HG03469 (cell line): ENCODE data around the gene MIOX.
"Not testable (repeated sequence)": the region's sequence is repeated elsewhere in the genome, so short reads cannot be mapped to it uniquely, and the experiment has no call there.

ENCODE experiments used
- ATAC-seq: cut with Tn5 transposase; IDR thresholded peaks from one replicate; pipeline ENCODE4 v1.9.1; 2021; ENCODE audit warnings: mild to moderate bottlenecking, moderate library complexity, moderate number of reproducible peaks; ENCODE audit not compliant: unreplicated experiment

The MIOX gene

GRCh38 chr22:50527921-50528681 lies 41.4 kb downstream of the MIOX start:
- no peak for ATAC-seq

DNA sequence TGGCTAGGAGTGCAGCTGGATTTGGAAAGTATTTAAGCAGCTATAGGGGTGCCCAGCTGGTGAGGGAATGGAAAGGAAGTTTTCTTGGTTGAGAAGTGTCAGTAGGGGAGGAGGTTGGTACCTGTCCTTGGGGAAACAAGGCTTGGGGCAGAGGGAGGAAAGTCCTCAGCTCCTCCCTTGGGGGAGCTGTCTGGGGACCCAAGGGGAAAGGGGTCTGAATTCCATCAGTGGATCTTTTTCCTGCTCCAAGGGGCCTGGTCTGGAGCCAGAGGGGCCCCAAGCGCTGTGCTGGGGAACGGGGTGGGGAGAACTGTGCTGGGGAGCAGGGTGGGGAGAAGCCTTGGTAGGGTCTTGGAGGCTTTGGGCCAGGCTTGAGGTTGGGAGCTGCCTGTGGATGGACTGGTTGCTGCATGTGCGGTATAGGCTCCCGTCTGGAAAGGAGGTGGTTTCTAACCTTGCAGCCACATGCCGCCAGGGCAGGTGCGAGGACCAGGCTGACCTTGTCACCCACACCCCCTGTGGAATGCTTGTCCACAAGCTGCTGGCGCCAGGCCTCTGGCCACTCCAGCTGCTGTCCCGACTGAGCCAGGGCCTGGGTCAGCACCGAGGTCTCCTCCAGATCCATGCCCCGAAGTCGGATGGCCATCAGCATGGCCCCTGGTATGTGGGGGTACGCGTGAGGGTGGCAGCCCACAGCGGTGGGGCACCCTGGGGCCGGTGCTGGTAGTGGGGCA lies 42.2 kb downstream of the MIOX start:
- no peak for ATAC-seq

- ATAC-seq: no peak
These were observed 42.8 kb downstream of the MIOX start for GRCh38 chr22:50529416-50529896.

DNA sequence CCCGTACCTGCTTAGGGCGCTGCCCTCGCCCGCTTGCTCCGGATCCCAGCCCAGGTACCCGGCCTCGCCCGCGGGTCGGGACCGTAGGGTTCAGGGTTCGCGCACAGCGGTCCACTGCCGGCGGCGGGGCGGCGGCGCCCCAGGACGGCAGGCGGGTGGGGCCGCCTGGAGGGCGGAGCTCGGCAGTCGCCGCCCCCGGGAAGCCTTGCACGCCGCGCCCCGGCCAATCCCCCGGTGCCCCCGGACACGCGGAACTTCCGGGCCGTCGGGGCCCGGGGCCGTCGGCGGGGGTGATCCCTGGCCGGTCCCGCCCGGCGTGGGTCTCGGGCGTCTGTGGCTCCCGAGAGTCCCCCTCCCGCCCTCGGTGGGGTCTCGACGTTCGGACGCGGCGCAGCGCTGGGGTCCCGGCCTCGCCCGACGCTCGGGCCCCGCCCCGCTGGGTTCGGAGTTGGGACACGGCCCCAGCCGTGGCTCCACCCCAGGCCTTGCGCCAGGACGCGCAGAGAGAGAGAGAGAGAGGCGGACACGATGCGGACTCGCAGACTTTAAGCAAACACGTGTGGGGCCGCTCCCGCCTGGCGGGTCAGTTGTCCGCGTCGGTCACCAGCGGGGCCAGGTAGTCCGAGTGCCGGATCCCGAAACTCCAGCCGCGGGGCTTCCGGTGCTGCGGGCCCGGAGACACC lies 43.4 kb downstream of the MIOX start, which contains the start of gene TYMP:
Gene TYMP, minus strand, starts transcription at position 116 of the 683 bp plus-strand sequence. CDS start 303 bp downstream, outside the sequence.
- ATAC-seq: no peak

- no peak for ATAC-seq
These were observed 43.9 kb downstream of the MIOX start for GRCh38 chr22:50530580-50530876.

GRCh38 chr22:50530877-50531545 lies 44.4 kb downstream of the MIOX start:
- ATAC-seq: no peak

GRCh38 chr22:50531546-50531961 lies 44.9 kb downstream of the MIOX start:
- no peak for ATAC-seq

GRCh38 chr22:50531962-50532674 lies 45.5 kb downstream of the MIOX start:
- no peak for ATAC-seq

DNA sequence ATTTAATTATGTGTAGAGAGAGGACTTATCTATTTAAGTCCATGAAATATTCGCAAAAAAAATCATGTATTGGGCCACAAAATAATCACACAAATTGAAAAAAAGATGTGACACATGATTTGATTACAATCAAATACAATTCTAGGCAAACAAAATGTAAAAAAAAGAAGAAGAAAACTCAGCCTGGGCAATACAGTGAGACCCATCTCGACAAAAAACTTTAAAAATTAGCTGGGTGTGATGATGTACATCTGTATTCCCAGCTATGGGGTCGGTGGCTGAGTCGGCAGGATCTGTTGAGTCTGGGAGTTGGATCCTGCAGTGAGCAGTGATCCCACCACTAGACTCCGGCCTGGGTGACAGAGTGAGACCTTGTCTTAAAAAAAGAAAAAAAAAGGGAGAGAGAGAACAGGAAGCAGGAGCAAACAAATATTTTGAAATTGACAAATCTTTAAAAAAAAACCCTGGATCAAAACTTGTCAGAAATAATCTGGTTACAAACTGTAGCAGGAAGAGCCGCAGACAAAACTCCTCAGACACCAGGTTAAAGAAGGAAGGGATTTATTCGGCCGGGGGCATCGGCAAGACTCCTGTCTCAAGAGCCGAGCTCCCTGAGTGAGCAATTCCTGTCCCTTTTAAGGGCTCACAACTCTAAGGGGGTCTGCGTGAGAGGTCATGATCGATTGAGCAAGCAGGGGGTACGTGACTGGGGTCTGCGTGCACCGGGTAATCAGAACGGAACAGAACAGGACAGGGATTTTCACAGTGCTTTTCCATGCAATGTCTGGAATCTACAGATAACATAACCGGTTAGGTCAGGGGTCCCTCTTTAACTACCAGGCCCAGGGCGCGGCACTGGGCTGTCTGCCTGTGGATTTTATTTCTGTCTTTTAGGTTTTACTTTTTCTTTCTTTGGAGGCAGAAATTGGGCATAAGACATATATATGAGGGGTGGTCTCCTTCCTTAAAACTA lies 46.5 kb downstream of the MIOX start:
- ATAC-seq: no peak

DNA sequence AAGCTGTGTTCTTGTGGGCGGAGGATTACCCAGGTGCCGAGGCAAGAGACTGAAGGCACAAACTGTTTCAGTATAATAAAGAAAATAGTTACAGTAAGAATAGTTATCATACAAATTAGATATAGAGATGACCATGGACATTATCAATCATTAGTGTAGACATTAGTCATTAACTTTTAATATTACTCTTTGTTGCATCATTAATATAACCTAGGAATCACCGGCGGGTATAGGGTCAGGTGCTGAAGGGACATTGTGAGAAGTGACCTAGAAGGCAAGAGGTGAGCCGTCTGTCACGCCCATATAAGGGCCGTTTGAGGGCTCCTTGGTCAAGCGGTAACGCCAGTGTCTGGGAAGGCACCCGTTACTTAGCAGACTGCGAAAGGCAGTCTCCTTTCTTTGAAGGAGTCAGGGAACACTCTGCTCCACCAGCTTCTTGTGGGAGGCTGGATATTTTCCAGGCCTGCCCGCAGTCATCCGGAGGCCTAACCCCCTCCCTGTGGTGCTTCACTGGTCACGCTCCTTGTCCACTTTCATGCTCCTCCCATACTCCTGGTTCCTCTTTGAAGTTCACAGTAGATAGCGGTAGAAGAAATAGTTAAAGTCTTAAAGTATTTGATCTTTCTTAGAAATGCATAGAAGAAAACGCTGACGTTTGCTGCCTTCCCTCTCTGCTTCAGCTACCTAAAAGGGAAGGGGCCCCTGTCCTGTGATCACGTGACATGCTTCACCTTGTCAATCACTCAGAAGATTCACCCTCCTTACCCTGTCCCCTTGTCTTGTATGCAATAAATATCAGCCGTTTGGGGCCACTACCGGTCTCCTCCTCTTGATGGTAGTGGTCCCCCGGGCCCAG lies 47.4 kb downstream of the MIOX start:
- ATAC-seq: not testable (repeated sequence)

- no peak for ATAC-seq
These were observed 48.5 kb downstream of the MIOX start for GRCh38 chr22:50535113-50535512.

GRCh38 chr22:50536226-50536625 lies 49.6 kb downstream of the MIOX start:
- ATAC-seq: no peak

GRCh38 chr22:50537765-50538164 lies 51.1 kb downstream of the MIOX start:
- no peak for ATAC-seq
